ENCODE results near the gene PDE6C. TPM values are rescaled to one million over a fixed set of nuclear protein-coding genes. Genes with fewer than 3 reads are reported as not detected.
A peak's percentile ranks its signal among the peaks of the same experiment; 100 is the strongest.

The PDE6C gene
- total RNA-seq, 2 donors from 2014 or later = not detected

DNA sequence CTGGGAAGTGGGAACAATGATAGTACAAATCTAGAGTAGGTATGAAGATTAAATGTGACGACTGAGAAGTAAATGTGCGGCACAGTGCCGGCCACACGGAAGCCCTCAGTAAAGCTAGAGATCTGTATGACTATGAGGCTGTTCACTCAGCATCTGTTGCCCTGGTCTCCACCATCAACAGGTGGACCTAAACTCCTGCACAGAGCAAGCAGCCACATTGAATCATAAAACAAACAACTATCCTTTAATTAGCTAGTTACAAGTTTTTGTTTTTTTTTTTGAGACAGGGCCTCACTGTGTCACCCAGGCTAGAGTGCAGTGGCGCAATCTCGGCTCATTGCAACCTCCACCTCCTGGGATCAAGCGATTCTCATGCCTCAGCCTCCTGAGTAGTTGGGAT, 27.9 kb upstream of the PDE6C start:
- Histone ChIP-seq H3K27ac (no peak overlapping the region), H3K4me3 (no peak overlapping the region), H3K36me3 (replicated peaks in 1 of 2; ENCODE audit: insufficient read depth in 1 of 2, low read depth in 2 of 2) (no peaks in the 10 kb centered on the region), H3K27me3 (no peaks in the 10 kb centered on the region), H3K9me3 (peaks cover 0 to 5% (median 0%) of the 10 kb centered on the region in 3 donors), H3K4me1 (no peaks in the 10 kb centered on the region)
- intact Hi-C loops (cut with DNase I) = no loop called here
- no peak for TF ChIP-seq POLR2A (IDR thresholded peaks at IDR 0.05)
- TF ChIP-seq, protein P1, sequence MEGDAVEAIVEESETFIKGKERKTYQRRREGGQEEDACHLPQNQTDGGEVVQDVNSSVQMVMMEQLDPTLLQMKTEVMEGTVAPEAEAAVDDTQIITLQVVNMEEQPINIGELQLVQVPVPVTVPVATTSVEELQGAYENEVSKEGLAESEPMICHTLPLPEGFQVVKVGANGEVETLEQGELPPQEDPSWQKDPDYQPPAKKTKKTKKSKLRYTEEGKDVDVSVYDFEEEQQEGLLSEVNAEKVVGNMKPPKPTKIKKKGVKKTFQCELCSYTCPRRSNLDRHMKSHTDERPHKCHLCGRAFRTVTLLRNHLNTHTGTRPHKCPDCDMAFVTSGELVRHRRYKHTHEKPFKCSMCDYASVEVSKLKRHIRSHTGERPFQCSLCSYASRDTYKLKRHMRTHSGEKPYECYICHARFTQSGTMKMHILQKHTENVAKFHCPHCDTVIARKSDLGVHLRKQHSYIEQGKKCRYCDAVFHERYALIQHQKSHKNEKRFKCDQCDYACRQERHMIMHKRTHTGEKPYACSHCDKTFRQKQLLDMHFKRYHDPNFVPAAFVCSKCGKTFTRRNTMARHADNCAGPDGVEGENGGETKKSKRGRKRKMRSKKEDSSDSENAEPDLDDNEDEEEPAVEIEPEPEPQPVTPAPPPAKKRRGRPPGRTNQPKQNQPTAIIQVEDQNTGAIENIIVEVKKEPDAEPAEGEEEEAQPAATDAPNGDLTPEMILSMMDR (IDR thresholded peaks at IDR 0.05) = no peak
- 87 to 92% methylated on average over 7 of the region's 7 CpGs for WGBS, 2 donors
- ATAC-seq (no peak), DNase-seq (no peak)

DNA sequence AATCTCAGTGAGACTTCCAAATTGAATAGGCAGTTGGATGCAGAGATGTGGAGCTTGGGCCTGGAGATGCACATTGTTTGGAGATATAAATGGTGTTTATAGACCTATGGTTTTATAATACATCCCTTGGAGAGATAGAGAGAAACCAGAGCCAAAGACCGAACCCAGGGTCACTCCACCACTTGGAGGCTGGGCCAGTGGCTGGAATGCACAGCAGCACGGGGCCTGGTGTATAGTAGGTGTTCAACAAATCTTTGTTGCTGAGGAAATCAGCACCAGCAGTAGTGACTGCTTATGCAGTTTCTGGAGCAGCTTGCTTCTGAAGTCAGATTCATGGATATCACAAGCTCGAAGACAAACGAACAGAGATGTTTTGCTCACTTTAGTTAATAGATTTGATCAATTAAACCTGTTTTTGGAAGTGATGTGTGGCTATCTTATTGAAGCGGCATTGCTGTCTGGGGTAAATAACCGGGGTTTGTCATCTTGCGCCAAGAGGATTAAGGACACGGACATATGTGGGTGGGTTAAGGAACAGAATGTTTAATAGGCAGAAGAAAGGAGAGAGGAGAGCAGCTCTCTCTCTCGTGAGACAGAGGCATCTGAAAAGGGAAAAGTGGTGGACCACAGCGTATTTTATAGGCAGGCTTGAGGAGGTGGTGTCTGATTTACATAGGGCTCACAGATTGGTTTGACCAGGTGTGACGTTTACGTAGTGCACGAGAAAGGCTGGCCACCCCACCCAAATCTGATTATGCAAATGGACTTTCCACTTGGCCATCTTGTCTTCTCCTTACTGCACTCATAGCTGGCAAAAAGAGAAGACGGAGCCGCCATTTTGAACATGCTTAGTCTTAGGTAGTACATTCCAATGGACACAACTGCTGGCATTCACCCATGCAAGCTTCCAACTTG, 22.4 kb upstream of the PDE6C start:
- intact Hi-C loops (cut with DNase I) = no loop called here

DNA sequence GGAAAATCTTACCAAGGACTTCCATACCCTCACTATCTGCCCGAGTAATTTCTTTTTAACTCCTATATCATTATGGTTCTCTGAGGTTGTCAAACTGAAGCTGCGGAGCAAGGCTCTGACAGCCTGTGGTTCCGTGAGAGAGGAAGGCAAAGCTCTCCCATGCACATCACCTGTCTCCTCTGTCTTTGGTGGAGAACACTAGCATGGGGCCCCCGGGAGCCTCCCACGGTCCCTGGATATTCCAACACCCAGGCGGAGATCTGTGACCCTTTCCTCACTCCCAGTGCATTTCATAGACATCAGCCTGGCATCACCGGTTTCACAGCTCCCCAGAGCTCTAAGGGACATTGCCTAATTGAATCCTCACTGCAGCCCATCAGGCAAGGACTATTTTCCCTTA, 21.7 kb upstream of the PDE6C start:
- 92 to 93% methylated on average over 7 of the region's 7 CpGs for WGBS, 2 donors
- ATAC-seq = no peak
- no peaks in the 10 kb centered on the region for H3K9me3 ChIP-seq
- no peak overlapping the region for H3K27ac ChIP-seq
- TF ChIP-seq, protein P1 (IDR thresholded peaks at IDR 0.05) = no peak
- no peak for TF ChIP-seq POLR2A (IDR thresholded peaks at IDR 0.05)
- H3K4me1 ChIP-seq = no peaks in the 10 kb centered on the region
- H3K36me3 ChIP-seq (replicated peaks in 1 of 2; ENCODE audit: insufficient read depth in 1 of 2, low read depth in 2 of 2) = no peaks in the 10 kb centered on the region
- no peak overlapping the region for H3K4me3 ChIP-seq
- no peak for DNase-seq
- intact Hi-C loops (cut with DNase I) = no loop called here
- H3K27me3 ChIP-seq = no peaks in the 10 kb centered on the region

More for the DNA sequence above, 22.4 kb upstream of the PDE6C start:
- DNase-seq (no peak), ATAC-seq (no peak)
- Histone ChIP-seq H3K9me3 (no peaks in the 10 kb centered on the region), H3K4me3 (no peak overlapping the region), H3K27me3 (no peaks in the 10 kb centered on the region), H3K4me1 (no peaks in the 10 kb centered on the region), H3K36me3 (replicated peaks in 1 of 2; ENCODE audit: insufficient read depth in 1 of 2, low read depth in 2 of 2) (no peaks in the 10 kb centered on the region), H3K27ac (no peak overlapping the region)
- WGBS, 2 donors = 75 to 79% methylated on average over 15 of the region's 15 CpGs
- TF ChIP-seq, protein P1 (IDR thresholded peaks at IDR 0.05) = no peak
- no peak for TF ChIP-seq POLR2A (IDR thresholded peaks at IDR 0.05)

DNA sequence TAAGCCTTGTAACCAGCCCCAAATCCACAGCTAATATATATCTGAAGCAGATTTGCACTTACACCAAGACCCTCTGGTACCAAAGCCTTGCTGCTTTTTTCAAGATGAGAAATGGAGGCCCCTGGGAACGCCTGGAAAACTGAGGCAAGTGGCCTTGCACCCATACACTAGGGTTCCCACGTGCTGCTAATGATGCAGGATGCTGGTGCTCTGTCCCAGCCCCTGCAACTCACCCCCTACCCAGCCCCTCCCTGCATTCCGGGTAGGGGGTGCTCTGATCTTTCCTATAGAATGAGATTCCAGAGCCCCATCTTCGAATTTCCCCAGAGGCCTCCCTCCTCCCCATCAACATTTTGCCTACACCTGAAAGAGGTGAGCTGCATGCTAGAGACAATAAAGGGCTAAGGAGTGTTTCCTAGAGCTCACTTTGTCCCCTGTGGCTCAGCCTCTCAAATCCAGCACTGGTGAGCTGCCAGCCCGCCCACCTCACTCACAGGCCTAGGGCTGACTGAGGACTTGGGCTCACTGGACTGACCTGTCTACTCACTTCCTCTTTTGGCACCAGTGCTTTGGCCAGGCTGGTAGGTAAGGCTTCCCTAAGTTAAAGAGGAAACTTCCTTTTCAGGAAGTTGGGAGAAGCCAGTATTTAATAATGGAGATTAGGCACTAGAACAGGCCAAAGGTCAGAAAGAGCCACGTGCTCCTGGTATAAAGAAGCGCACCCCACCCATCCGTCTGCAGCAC, 21.1 kb upstream of the PDE6C start:
- ATAC-seq (peak; percentile 40), DNase-seq (peak in 1 of 4 donors; percentile 13)
- Histone ChIP-seq H3K9me3 (no peaks in the 10 kb centered on the region), H3K27ac (no peak overlapping the region), H3K36me3 (replicated peaks in 1 of 2; ENCODE audit: insufficient read depth in 1 of 2, low read depth in 2 of 2) (no peaks in the 10 kb centered on the region), H3K4me3 (no peak overlapping the region), H3K27me3 (no peaks in the 10 kb centered on the region), H3K4me1 (no peaks in the 10 kb centered on the region)
- TF ChIP-seq, protein P1 (IDR thresholded peaks at IDR 0.05) = no peak
- TF ChIP-seq POLR2A (IDR thresholded peaks at IDR 0.05) = no peak
- 50 to 62% methylated on average over 8 of the region's 8 CpGs for WGBS, 2 donors
- intact Hi-C loops (cut with DNase I) = no loop called here

Measured in body of pancreas (tissue), 4 donors.